Erythroblast (primary cell): ENCODE measurements around the gene MARCHF2.

Source experiments
- GATA1 ChIP-seq: IDR thresholded peaks from 2 replicates; pipeline ENCODE4 v1.6.1; 2011; ENCODE audit warnings: low read depth, mild to moderate bottlenecking, control low read depth, low read length, moderate library complexity
- POLR2A ChIP-seq: IDR thresholded peaks from 2 replicates; pipeline ENCODE4 v1.6.1; 2011; ENCODE audit warnings: mild to moderate bottlenecking, low read length

- TF ChIP-seq POLR2A: no peak
- TF ChIP-seq GATA1: no peak
Observed at GRCh38 chr19:8366961-8367326, 46.2 kb upstream of the MARCHF2 start.
